Activated CD4-positive, CD25-positive, alpha-beta regulatory T cell treated with anti-CD3 and anti-CD28 coated beads, Interleukin-2, amount 50 U/mL, for 72 hours (primary cell): ENCODE data around the gene LYPD6B.

Experiments
- DNase-seq: peaks from one replicate; pipeline ENCODE4 v3.0.0; 2021

The LYPD6B gene

GRCh38 chr2:149167001-149167780, 128.7 kb downstream of the LYPD6B start:
- DNase-seq, result no peak

GRCh38 chr2:149167941-149168340, 129.4 kb downstream of the LYPD6B start:
- DNase-seq, result no peak

GRCh38 chr2:149169656-149170055, 131.2 kb downstream of the LYPD6B start:
- no peak for DNase-seq

- DNase-seq, result no peak
Observed at GRCh38 chr2:149170156-149170555, 131.7 kb downstream of the LYPD6B start.

GRCh38 chr2:149170911-149171310, 132.4 kb downstream of the LYPD6B start:
- DNase-seq, result no peak

GRCh38 chr2:149173220-149173619, 134.7 kb downstream of the LYPD6B start:
- DNase-seq, result no peak

GRCh38 chr2:149175956-149176355, 137.5 kb downstream of the LYPD6B start:
- DNase-seq, result no peak

GRCh38 chr2:149178612-149179011, 140.1 kb downstream of the LYPD6B start:
- no peak for DNase-seq

GRCh38 chr2:149180226-149180875, 141.9 kb downstream of the LYPD6B start:
- DNase-seq, result no peak

- DNase-seq, result no peak
Observed at GRCh38 chr2:149183187-149183586, 144.7 kb downstream of the LYPD6B start.

- no peak for DNase-seq
Observed at GRCh38 chr2:149184991-149185390, 146.5 kb downstream of the LYPD6B start.

- DNase-seq, result no peak
Observed at GRCh38 chr2:149185942-149186490, 147.5 kb downstream of the LYPD6B start.

GRCh38 chr2:149187057-149187456, 148.6 kb downstream of the LYPD6B start:
- DNase-seq, result no peak

- DNase-seq, result no peak
Observed at GRCh38 chr2:149188291-149188690, 149.8 kb downstream of the LYPD6B start.

GRCh38 chr2:149189769-149190168, 151.3 kb downstream of the LYPD6B start:
- DNase-seq, result no peak

GRCh38 chr2:149191915-149192314, 153.4 kb downstream of the LYPD6B start:
- DNase-seq, result no peak

GRCh38 chr2:149192427-149192826, 153.9 kb downstream of the LYPD6B start:
- DNase-seq, result no peak

GRCh38 chr2:149200109-149200520, 161.6 kb downstream of the LYPD6B start:
- no peak for DNase-seq

- no peak for DNase-seq
Observed at GRCh38 chr2:149204686-149205085, 166.2 kb downstream of the LYPD6B start.

GRCh38 chr2:149205143-149205542, 166.6 kb downstream of the LYPD6B start:
- no peak for DNase-seq

GRCh38 chr2:149213764-149214493, 175.4 kb downstream of the LYPD6B start:
- DNase-seq, result no peak

- DNase-seq, result no peak
Observed at GRCh38 chr2:149218497-149218896, 180.0 kb downstream of the LYPD6B start.

- DNase-seq, result no peak
Observed at GRCh38 chr2:149219856-149220255, 181.4 kb downstream of the LYPD6B start.

GRCh38 chr2:149221002-149221401, 182.5 kb downstream of the LYPD6B start:
- DNase-seq, result no peak
